Astrocyte (in vitro differentiated cells and primary cell): ENCODE results near the gene GPX4. TPM values are rescaled to one million over a fixed set of nuclear protein-coding genes. Genes with fewer than 3 reads are reported as not detected.

Source experiments
- DNase-seq: peaks from one replicate; pipeline ENCODE4 v3.0.0-alpha.2; 2010; ENCODE audit warnings: low read depth
- FAIRE-seq: peaks from 2 replicates; lab custom pipeline; 2011; peaks lifted over from hg19 to GRCh38; lab: Jason Lieb, UNC
- H2AFZ ChIP-seq: 2 replicates; pipeline ENCODE4 v1.6.0; 2012; ENCODE audit warnings: low read depth, low read length, inconsistent platforms
- H3K27ac ChIP-seq: 2 replicates; pipeline ENCODE4 v1.5.1; 2011; ENCODE audit warnings: low read depth, low read length, inconsistent platforms
- H3K27me3 ChIP-seq: 2 replicates; pipeline ENCODE4 v1.6.0; 2011; ENCODE audit warnings: low read length, inconsistent platforms; ENCODE audit not compliant: insufficient read depth
- H3K36me3 ChIP-seq: 2 replicates; pipeline ENCODE4 v1.5.1; 2011; ENCODE audit warnings: low read length, inconsistent platforms; ENCODE audit not compliant: insufficient read depth
- H3K4me1 ChIP-seq: 2 replicates; pipeline ENCODE4 v1.5.1; 2011; ENCODE audit warnings: low read length, inconsistent platforms; ENCODE audit not compliant: insufficient read depth
- H3K4me2 ChIP-seq: 2 replicates; pipeline ENCODE4 v1.6.0; 2012; ENCODE audit warnings: low read length, inconsistent platforms
- H3K4me3 ChIP-seq: 2 replicates; pipeline ENCODE4 v1.5.1; 2011; ENCODE audit warnings: low read depth, mild to moderate bottlenecking, low read length, inconsistent platforms; ENCODE audit not compliant: insufficient read depth
- H3K79me2 ChIP-seq: 2 replicates; pipeline ENCODE4 v1.6.0; 2012; ENCODE audit warnings: mild to moderate bottlenecking, low read length, inconsistent platforms; ENCODE audit not compliant: insufficient read depth
- H3K9ac ChIP-seq: 2 replicates; pipeline ENCODE4 v1.6.0; 2012; ENCODE audit warnings: mild to moderate bottlenecking, low read length, inconsistent platforms
- H3K9me3 ChIP-seq: 2 replicates; pipeline ENCODE4 v1.5.1; 2012; ENCODE audit warnings: low read depth, mild to moderate bottlenecking, low read length, inconsistent platforms; ENCODE audit not compliant: insufficient read depth
- H4K20me1 ChIP-seq: 2 replicates; pipeline ENCODE4 v1.6.0; 2012; ENCODE audit warnings: low read length, inconsistent platforms; ENCODE audit not compliant: insufficient read depth
- H3K27ac Mint-ChIP-seq: one replicate; pipeline ENCODE4 v1.8.0; 2021; ENCODE audit warnings: mild to moderate bottlenecking, mixed read lengths; ENCODE audit not compliant: unreplicated experiment
- H3K27me3 Mint-ChIP-seq: one replicate; pipeline ENCODE4 v1.8.0; 2021; ENCODE audit warnings: low read depth, mixed read lengths; ENCODE audit not compliant: unreplicated experiment
- H3K36me3 Mint-ChIP-seq: one replicate; pipeline ENCODE4 v1.8.0; 2021; ENCODE audit warnings: low read depth, mixed read lengths; ENCODE audit not compliant: unreplicated experiment
- H3K4me1 Mint-ChIP-seq: one replicate; pipeline ENCODE4 v1.8.0; 2021; ENCODE audit warnings: low read depth, mixed read lengths; ENCODE audit not compliant: unreplicated experiment
- H3K4me3 Mint-ChIP-seq: one replicate; pipeline ENCODE4 v1.8.0; 2021; ENCODE audit warnings: mild to moderate bottlenecking, moderate library complexity, mixed read lengths; ENCODE audit not compliant: unreplicated experiment
- H3K9me3 Mint-ChIP-seq: one replicate; pipeline ENCODE4 v1.8.0; 2021; ENCODE audit warnings: mild to moderate bottlenecking, mixed read lengths; ENCODE audit not compliant: unreplicated experiment
- CTCF ChIP-seq: IDR thresholded peaks from 2 replicates; pipeline ENCODE4 v1.5.1; 2011; ENCODE audit warnings: low read depth, mild to moderate bottlenecking, inconsistent platforms, low read length, moderate library complexity; ENCODE audit not compliant: insufficient read depth
- EZH2 ChIP-seq: IDR thresholded peaks from 2 replicates; pipeline ENCODE4 v1.6.1; 2012; ENCODE audit warnings: mild to moderate bottlenecking, low read length, inconsistent platforms; ENCODE audit not compliant: insufficient read depth
- total RNA-seq: library from RNA; stranded (reverse); gene quantifications from 2 replicates; pipeline ENCODE4 v1.2.1, GENCODE V29; 2021

Gene GPX4
- total RNA-seq, 1 donor from 2014 or later: 325 TPM

GRCh38 chr19:1087813-1088415 lies 15.9 kb upstream of the GPX4 start:
- H3K36me3 ChIP-seq: peaks cover 2% of the 10 kb centered on the region
- no peak overlapping the region for H3K4me3 ChIP-seq
- H3K4me3 Mint-ChIP-seq: no peak overlapping the region
- H3K27ac Mint-ChIP-seq: peak overlapping the region; percentile 18
- H3K9ac ChIP-seq: no peak overlapping the region
- H3K9me3 Mint-ChIP-seq: no peaks in the 10 kb centered on the region
- no peaks in the 10 kb centered on the region for H3K27me3 ChIP-seq
- no peak overlapping the region for H2AFZ ChIP-seq
- TF ChIP-seq CTCF (no peak), EZH2 (no peak)
- no peaks in the 10 kb centered on the region for H3K4me1 ChIP-seq
- H3K4me1 Mint-ChIP-seq: no peaks in the 10 kb centered on the region
- H4K20me1 ChIP-seq: peaks cover 11% of the 10 kb centered on the region
- FAIRE-seq: no peak
- no peak overlapping the region for H3K4me2 ChIP-seq
- no peaks in the 10 kb centered on the region for H3K9me3 ChIP-seq
- peaks cover 5% of the 10 kb centered on the region for H3K36me3 Mint-ChIP-seq
- DNase-seq: no peak
- H3K79me2 ChIP-seq: peaks cover 8% of the 10 kb centered on the region
- H3K27ac ChIP-seq: no peak overlapping the region
- no peaks in the 10 kb centered on the region for H3K27me3 Mint-ChIP-seq

GRCh38 chr19:1088416-1089010 lies 15.3 kb upstream of the GPX4 start:
- Mint-ChIP-seq H3K4me1 (peaks cover 2% of the 10 kb centered on the region), H3K36me3 (peaks cover 7% of the 10 kb centered on the region), H3K4me3 (no peak overlapping the region), H3K27me3 (no peaks in the 10 kb centered on the region), H3K9me3 (no peaks in the 10 kb centered on the region), H3K27ac (no peak overlapping the region)
- Histone ChIP-seq H3K4me3 (no peak overlapping the region), H3K36me3 (peaks cover 2% of the 10 kb centered on the region), H4K20me1 (peaks cover 17% of the 10 kb centered on the region), H3K4me2 (no peak overlapping the region), H3K27ac (no peak overlapping the region), H3K9me3 (no peaks in the 10 kb centered on the region), H3K79me2 (peaks cover 14% of the 10 kb centered on the region), H3K9ac (no peak overlapping the region), H3K4me1 (peaks cover under 1% of the 10 kb centered on the region), H3K27me3 (no peaks in the 10 kb centered on the region), H2AFZ (no peak overlapping the region)
- TF ChIP-seq EZH2: no peak
- no peak for TF ChIP-seq CTCF
- no peak for FAIRE-seq
- DNase-seq: no peak
